ENCODE measurements around the gene KRT24.

The KRT24 gene

DNA sequence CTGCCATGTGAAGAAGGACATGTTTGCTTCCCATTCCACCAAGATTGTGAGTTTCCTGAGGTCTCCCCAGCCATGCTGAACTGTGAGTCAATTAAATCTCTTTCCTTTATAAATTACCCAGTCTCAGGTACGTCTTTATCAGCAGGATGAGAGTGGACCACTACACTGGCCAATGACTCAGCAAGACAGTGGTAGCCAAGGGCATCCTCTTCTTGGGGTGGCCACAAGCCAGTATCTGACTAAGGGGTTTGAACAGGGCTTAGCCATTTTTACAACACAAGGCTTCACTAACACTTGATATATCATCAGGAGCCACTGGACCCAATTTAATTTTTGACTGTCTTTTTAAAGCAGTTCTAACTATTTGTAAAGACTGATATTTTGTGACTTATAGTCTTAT, 21.1 kb upstream of the KRT24 start:
- Histone ChIP-seq H3K27ac (ENCODE audit: insufficient read depth, low read depth, low read length, poor library complexity, severe bottlenecking) (no peak overlapping the region), H3K4me1 (ENCODE audit: control insufficient read depth, insufficient read depth, low read length) (no peaks in the 10 kb centered on the region), H3K27me3 (ENCODE audit: control insufficient read depth, insufficient read depth, low read length, poor library complexity, severe bottlenecking) (no peaks in the 10 kb centered on the region), H3K36me3 (ENCODE audit: control insufficient read depth, insufficient read depth, low read length) (no peaks in the 10 kb centered on the region), H3K9me3 (ENCODE audit: control insufficient read depth, low read length) (no peaks in the 10 kb centered on the region), H3K4me3 (ENCODE audit: insufficient read depth, low read depth, low read length) (no peak overlapping the region)
- 89 to 91% methylated on average over 1 of the region's 1 CpG for WGBS, 2 experiments

DNA sequence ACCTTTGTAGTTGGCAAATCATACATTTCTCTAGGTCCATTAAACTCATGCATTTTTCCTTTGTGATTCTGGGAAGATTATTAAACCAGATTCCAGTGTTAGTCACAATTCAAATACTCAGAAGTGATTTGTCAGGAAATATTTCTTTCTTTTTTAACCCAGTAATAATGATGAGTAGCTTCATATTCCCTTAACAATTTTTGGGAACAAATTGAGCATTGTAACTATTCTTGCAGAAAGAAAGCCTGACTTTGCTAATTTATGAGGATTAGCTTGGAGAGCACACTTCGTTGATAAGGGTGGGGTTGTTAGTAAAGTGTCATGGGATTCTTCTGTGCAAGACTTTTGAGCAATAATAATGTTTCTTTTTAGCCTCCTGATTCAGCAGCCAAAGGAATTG, 18.7 kb upstream of the KRT24 start:
- Histone ChIP-seq H3K36me3 (ENCODE audit: control insufficient read depth, insufficient read depth, low read length) (no peaks in the 10 kb centered on the region), H3K27me3 (ENCODE audit: control insufficient read depth, insufficient read depth, low read length, poor library complexity, severe bottlenecking) (no peaks in the 10 kb centered on the region)
- WGBS, 2 experiments, result 75 to 92% methylated on average over 1 of the region's 1 CpG

DNA sequence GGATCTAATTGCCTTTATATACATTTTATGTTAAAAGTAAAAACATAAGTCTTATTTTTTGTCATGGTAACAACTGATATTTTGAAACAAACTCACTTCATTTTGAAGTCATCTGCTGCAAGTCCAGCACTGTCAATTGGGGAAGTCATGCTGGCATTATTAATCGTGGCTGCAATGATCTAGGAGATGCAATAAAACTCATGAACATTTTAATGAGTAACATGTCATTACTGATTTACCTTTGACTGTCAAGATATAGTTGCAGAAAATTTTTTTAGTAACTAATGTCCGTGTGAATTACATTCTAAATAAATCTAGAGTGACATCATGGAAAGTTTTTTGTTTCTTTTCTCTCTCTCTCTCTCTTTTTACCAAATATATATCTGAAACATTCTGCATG, 17.3 kb upstream of the KRT24 start:
- Histone ChIP-seq H3K27me3 (ENCODE audit: control insufficient read depth, insufficient read depth, low read length, poor library complexity, severe bottlenecking) (no peaks in the 10 kb centered on the region), H3K4me3 (ENCODE audit: insufficient read depth, low read depth, low read length) (no peak overlapping the region), H3K27ac (ENCODE audit: insufficient read depth, low read depth, low read length, poor library complexity, severe bottlenecking) (no peak overlapping the region), H3K36me3 (ENCODE audit: control insufficient read depth, insufficient read depth, low read length) (no peaks in the 10 kb centered on the region), H3K9me3 (ENCODE audit: control insufficient read depth, low read length) (no peaks in the 10 kb centered on the region), H3K4me1 (ENCODE audit: control insufficient read depth, insufficient read depth, low read length) (no peaks in the 10 kb centered on the region)
- WGBS, 2 experiments, result 98 to 100% methylated on average over 1 to 2 of the region's 2 CpGs

More for the DNA sequence above, 18.7 kb upstream of the KRT24 start:
- Histone ChIP-seq H3K27ac (ENCODE audit: insufficient read depth, low read depth, low read length, poor library complexity, severe bottlenecking) (no peak overlapping the region), H3K9me3 (ENCODE audit: control insufficient read depth, low read length) (no peaks in the 10 kb centered on the region), H3K4me3 (ENCODE audit: insufficient read depth, low read depth, low read length) (no peak overlapping the region), H3K4me1 (ENCODE audit: control insufficient read depth, insufficient read depth, low read length) (no peaks in the 10 kb centered on the region)

DNA sequence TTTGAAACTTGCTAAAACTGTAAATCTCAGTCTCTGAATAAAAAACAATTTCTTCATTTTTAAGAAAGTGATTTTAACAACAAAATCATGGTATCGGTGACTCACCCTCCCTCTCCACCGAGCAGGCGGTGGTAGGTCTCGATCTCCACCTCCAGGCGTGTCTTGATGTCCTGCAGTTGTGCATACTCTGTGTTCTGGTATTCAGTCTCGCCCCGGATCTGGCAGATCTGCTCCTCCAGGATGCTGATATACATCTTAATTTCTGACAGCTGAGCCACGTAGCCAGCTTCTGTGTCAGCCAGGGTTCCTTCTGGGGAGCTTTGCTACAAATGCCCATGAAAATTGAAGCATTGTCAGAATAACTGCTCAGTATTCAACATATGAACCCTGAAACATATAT, 15.4 kb upstream of the KRT24 start:
- WGBS, 2 experiments, result 90 to 92% methylated on average over 8 of the region's 8 CpGs
- H3K4me1 ChIP-seq (ENCODE audit: control insufficient read depth, insufficient read depth, low read length), result no peaks in the 10 kb centered on the region

DNA sequence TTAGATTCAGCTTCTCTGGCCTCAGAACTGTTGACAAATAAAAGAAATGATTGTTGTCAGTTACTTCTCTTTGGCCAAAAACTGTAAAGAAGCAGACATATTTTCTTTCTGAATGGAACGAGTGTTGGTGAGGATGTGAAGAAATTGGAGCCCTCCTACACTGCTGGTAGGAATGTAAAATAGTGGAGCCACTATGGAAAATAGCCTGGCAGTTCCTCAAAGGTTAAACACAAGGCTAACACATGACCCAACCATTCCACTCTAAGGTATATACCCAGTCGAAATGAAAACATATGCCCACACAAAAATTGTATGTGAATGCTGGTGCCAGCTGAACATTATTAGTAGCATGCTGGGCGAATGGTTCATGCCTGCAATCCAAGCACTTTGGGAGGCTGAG, 14.2 kb upstream of the KRT24 start:
- WGBS, 2 experiments, result 76 to 85% methylated on average over 3 of the region's 3 CpGs
- H3K9me3 ChIP-seq (ENCODE audit: control insufficient read depth, low read length), result no peaks in the 10 kb centered on the region
- no peaks in the 10 kb centered on the region for H3K27me3 ChIP-seq (ENCODE audit: control insufficient read depth, insufficient read depth, low read length, poor library complexity, severe bottlenecking)
- H3K27ac ChIP-seq (ENCODE audit: insufficient read depth, low read depth, low read length, poor library complexity, severe bottlenecking), result no peak overlapping the region
- no peak overlapping the region for H3K4me3 ChIP-seq (ENCODE audit: insufficient read depth, low read depth, low read length)
- H3K4me1 ChIP-seq (ENCODE audit: control insufficient read depth, insufficient read depth, low read length), result no peaks in the 10 kb centered on the region
- H3K36me3 ChIP-seq (ENCODE audit: control insufficient read depth, insufficient read depth, low read length), result no peaks in the 10 kb centered on the region

More for the DNA sequence above, 15.4 kb upstream of the KRT24 start:
- Histone ChIP-seq H3K27ac (ENCODE audit: insufficient read depth, low read depth, low read length, poor library complexity, severe bottlenecking) (no peak overlapping the region), H3K27me3 (ENCODE audit: control insufficient read depth, insufficient read depth, low read length, poor library complexity, severe bottlenecking) (no peaks in the 10 kb centered on the region), H3K36me3 (ENCODE audit: control insufficient read depth, insufficient read depth, low read length) (no peaks in the 10 kb centered on the region), H3K4me3 (ENCODE audit: insufficient read depth, low read depth, low read length) (no peak overlapping the region), H3K9me3 (ENCODE audit: control insufficient read depth, low read length) (no peaks in the 10 kb centered on the region)

DNA sequence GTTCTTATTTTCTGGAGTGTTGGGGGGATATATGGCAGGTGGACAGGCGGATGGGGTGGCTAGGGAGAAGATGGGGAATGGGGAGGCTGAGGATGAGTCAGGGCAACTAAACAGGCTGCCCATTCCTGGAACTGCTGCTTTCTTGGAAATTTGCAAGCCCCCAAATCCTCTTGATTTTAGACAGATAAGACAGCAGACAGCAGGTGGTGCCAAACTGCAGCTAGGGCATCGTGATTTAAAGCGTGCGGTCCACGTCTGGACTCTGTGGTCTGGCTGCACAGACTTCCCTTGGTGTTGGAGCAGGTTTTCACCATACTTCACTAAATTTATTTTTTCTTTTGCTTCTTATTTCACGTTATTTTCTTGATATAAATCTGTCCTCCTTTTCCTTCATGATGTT, 10.9 kb upstream of the KRT24 start:
- Histone ChIP-seq H3K27me3 (ENCODE audit: control insufficient read depth, insufficient read depth, low read length, poor library complexity, severe bottlenecking) (no peaks in the 10 kb centered on the region), H3K4me3 (ENCODE audit: insufficient read depth, low read depth, low read length) (no peak overlapping the region), H3K4me1 (ENCODE audit: control insufficient read depth, insufficient read depth, low read length) (no peaks in the 10 kb centered on the region), H3K9me3 (ENCODE audit: control insufficient read depth, low read length) (no peaks in the 10 kb centered on the region), H3K27ac (ENCODE audit: insufficient read depth, low read depth, low read length, poor library complexity, severe bottlenecking) (no peak overlapping the region), H3K36me3 (ENCODE audit: control insufficient read depth, insufficient read depth, low read length) (no peaks in the 10 kb centered on the region)
- 82 to 92% methylated on average over 6 of the region's 6 CpGs for WGBS, 2 experiments

DNA sequence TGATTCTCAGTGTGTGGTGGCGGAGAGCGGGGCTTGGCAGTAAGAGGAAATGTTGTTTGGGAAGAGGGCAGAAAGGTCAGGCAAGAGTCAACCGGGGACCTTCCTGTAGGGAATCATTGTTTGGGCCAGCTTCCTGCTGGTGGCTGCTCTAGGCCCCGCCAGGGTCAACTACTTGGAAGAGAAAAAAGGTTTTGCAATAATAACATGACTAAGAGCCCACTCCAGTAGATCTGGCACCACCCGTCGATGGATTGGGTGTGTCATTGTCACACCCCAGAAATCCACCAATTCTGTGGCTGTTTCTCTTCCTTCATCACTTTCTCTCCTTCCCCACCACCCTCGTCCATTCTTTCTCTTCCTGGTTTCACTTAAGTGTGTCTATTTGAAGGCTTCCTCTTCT, 4.2 kb upstream of the KRT24 start:
- Histone ChIP-seq H3K27ac (ENCODE audit: insufficient read depth, low read depth, low read length, poor library complexity, severe bottlenecking) (no peak overlapping the region), H3K4me1 (ENCODE audit: control insufficient read depth, insufficient read depth, low read length) (no peaks in the 10 kb centered on the region), H3K4me3 (ENCODE audit: insufficient read depth, low read depth, low read length) (no peak overlapping the region), H3K9me3 (ENCODE audit: control insufficient read depth, low read length) (no peaks in the 10 kb centered on the region), H3K27me3 (ENCODE audit: control insufficient read depth, insufficient read depth, low read length, poor library complexity, severe bottlenecking) (no peaks in the 10 kb centered on the region), H3K36me3 (ENCODE audit: control insufficient read depth, insufficient read depth, low read length) (no peaks in the 10 kb centered on the region)
- 70 to 77% methylated on average over 7 of the region's 7 CpGs for WGBS, 2 experiments

DNA sequence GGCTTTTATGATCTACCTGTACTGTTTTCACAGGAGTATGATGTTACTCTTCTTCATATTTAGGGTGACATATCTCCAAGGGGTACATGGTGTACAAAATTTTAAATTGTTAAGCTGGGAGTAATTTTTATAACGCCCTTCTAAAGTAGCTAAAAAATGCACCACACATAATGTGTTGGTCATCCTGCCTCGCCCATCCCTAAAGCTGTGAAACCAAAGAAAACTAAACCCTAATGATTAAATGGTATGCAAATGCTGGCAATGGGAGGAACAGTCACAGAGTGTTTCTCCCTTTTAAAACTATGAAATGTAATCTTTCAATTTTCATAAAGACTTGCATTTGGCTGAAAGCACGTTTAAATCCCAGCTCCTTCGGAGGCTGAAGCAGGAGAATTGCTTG, 2.0 kb upstream of the KRT24 start:
- Histone ChIP-seq H3K27ac (ENCODE audit: insufficient read depth, low read depth, low read length, poor library complexity, severe bottlenecking) (no peak overlapping the region), H3K27me3 (ENCODE audit: control insufficient read depth, insufficient read depth, low read length, poor library complexity, severe bottlenecking) (no peaks in the 10 kb centered on the region), H3K4me3 (ENCODE audit: insufficient read depth, low read depth, low read length) (no peak overlapping the region), H3K36me3 (ENCODE audit: control insufficient read depth, insufficient read depth, low read length) (no peaks in the 10 kb centered on the region), H3K4me1 (ENCODE audit: control insufficient read depth, insufficient read depth, low read length) (no peaks in the 10 kb centered on the region), H3K9me3 (ENCODE audit: control insufficient read depth, low read length) (no peaks in the 10 kb centered on the region)
- WGBS, 2 experiments, result 76 to 82% methylated on average over 2 to 4 of the region's 4 CpGs

DNA sequence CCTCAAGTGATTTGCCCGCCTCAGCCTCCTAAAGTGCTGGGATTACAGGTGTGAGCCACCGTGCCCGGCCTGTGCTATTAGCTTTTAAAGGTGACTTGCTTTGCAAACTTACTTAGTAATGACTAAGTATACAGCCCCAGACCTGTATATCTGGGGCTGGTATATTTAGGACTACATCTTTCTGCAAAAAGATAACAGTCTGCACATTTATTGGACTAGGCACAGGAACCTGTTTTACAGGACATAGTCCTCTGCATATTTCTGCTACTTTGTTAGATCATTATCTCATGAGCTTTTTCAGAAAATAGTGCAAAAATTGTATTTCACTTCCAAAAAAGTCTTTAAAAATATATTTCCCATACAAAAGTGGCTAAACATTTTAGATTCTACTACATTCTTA, 1.3 kb downstream of the KRT24 start:
- 87 to 97% methylated on average over 3 of the region's 3 CpGs for WGBS, 2 experiments
- Histone ChIP-seq H3K27ac (ENCODE audit: insufficient read depth, low read depth, low read length, poor library complexity, severe bottlenecking) (no peak overlapping the region), H3K9me3 (ENCODE audit: control insufficient read depth, low read length) (no peaks in the 10 kb centered on the region), H3K4me1 (ENCODE audit: control insufficient read depth, insufficient read depth, low read length) (no peaks in the 10 kb centered on the region), H3K27me3 (ENCODE audit: control insufficient read depth, insufficient read depth, low read length, poor library complexity, severe bottlenecking) (no peaks in the 10 kb centered on the region), H3K36me3 (ENCODE audit: control insufficient read depth, insufficient read depth, low read length) (no peaks in the 10 kb centered on the region), H3K4me3 (ENCODE audit: insufficient read depth, low read depth, low read length) (no peak overlapping the region)

DNA sequence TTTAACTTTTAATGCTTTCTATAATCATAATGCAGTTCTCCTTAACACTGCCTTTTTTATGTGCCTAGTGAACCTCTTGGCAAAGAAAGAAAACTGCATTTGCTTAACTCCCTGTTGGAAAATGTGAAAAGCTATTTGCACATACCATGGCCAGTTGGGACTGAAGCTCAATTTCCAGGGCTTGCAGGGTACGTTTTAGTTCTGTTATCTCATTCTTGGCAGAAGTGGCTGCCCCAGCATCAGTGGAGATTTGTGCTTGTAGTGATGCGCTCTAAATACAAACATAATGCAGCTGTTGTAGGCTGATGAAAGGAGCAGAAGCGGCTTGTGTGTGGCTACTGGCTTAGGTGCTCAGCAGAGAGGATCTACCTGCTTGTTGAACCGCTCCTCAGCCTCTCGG, 3.7 kb downstream of the KRT24 start:
- Histone ChIP-seq H3K27me3 (ENCODE audit: control insufficient read depth, insufficient read depth, low read length, poor library complexity, severe bottlenecking) (no peaks in the 10 kb centered on the region), H3K36me3 (ENCODE audit: control insufficient read depth, insufficient read depth, low read length) (no peaks in the 10 kb centered on the region), H3K9me3 (ENCODE audit: control insufficient read depth, low read length) (no peaks in the 10 kb centered on the region), H3K27ac (ENCODE audit: insufficient read depth, low read depth, low read length, poor library complexity, severe bottlenecking) (no peak overlapping the region), H3K4me1 (ENCODE audit: control insufficient read depth, insufficient read depth, low read length) (no peaks in the 10 kb centered on the region), H3K4me3 (ENCODE audit: insufficient read depth, low read depth, low read length) (no peak overlapping the region)
- WGBS, 2 experiments, result 91 to 92% methylated on average over 5 of the region's 5 CpGs

DNA sequence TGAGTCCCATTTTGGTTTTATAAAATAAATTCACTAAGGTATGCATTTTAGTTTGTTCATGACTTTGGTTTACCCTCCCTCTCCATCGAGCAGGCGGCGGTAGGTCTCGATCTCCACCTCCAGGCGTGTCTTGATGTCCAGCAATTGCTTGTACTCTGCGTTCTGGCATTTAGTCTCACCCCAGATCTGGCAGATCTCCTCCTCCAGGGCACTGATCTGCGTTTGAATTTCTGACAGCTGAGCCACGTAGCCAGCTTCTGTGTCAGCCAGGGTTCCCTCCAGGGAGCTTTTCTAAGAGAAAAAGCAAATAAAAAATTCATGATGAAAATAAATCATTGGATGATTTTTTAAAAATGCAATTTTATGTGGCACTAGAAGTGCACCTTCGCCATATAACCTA, 4.2 kb downstream of the KRT24 start:
- no peaks in the 10 kb centered on the region for H3K9me3 ChIP-seq (ENCODE audit: control insufficient read depth, low read length)
- no peaks in the 10 kb centered on the region for H3K27me3 ChIP-seq (ENCODE audit: control insufficient read depth, insufficient read depth, low read length, poor library complexity, severe bottlenecking)
- no peaks in the 10 kb centered on the region for H3K36me3 ChIP-seq (ENCODE audit: control insufficient read depth, insufficient read depth, low read length)
- H3K4me3 ChIP-seq (ENCODE audit: insufficient read depth, low read depth, low read length), result no peak overlapping the region
- H3K27ac ChIP-seq (ENCODE audit: insufficient read depth, low read depth, low read length, poor library complexity, severe bottlenecking), result no peak overlapping the region
- no peaks in the 10 kb centered on the region for H3K4me1 ChIP-seq (ENCODE audit: control insufficient read depth, insufficient read depth, low read length)
- WGBS, 2 experiments, result 90% methylated on average over 8 to 9 of the region's 9 CpGs
